Fibroblast of villous mesenchyme (primary cell): ENCODE measurements around the gene STK10. TPM values are rescaled to one million over a fixed set of nuclear protein-coding genes. Genes with fewer than 3 reads are reported as not detected.

ENCODE experiments used
- DNase-seq: peaks from one replicate; pipeline ENCODE4 v3.0.0-alpha.2; 2010; ENCODE audit warnings: low read depth
- H3K4me3 ChIP-seq: 2 replicates; pipeline ENCODE4 v1.5.1; 2011; ENCODE audit warnings: low read depth, mild to moderate bottlenecking, low read length
- CTCF ChIP-seq: IDR thresholded peaks from 2 replicates; pipeline ENCODE4 v1.5.1; 2012; ENCODE audit warnings: low read depth, mild to moderate bottlenecking, low read length; ENCODE audit not compliant: insufficient read depth
- total RNA-seq: library from RNA; depleted of rRNA; stranded (reverse); fragments of >200 nt; gene quantifications from 2 replicates; pipeline ENCODE4 v1.2.3, GENCODE V29; 2012

Gene STK10
- total RNA-seq, 1 donor: 32.4 TPM

DNA sequence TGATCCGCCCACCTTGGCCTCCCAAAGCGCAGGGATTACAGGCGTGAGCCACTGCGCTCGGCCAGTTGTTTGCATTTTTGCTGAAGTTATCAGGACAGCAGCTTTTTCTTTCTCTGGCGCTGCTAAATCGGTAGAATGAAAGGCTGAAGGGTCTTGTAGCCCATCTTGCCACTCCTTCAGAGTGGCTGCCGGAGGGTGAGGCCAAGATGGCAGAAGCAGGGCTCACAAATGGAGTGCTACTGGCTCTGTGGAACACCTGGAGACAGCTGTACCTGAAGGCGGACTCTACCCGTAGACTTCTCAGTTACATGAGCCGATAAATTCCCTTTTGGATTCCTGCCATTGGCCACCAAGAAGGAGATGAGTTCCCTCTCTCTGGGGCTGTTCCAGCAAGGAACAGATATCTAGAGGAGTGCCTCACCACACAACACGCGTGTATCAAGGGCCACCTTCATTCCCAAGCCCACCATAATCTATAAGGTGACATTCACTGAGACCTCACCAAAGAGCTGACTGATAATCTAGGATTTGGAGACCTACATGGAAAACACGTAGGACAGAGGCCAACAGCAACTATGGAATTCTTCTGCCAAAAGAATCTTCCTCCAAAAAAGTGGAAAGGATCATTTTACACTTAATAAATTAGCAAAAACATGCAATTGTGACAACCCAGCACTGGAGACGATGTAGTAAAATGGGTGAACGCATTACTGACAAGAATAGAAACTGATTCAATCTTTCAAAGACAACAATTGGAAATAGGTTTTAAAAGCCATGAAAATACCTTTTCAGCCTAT lies 21.8 kb downstream of the STK10 start:
- no peak for DNase-seq
- no peak for TF ChIP-seq CTCF
- no peak overlapping the region for H3K4me3 ChIP-seq

DNA sequence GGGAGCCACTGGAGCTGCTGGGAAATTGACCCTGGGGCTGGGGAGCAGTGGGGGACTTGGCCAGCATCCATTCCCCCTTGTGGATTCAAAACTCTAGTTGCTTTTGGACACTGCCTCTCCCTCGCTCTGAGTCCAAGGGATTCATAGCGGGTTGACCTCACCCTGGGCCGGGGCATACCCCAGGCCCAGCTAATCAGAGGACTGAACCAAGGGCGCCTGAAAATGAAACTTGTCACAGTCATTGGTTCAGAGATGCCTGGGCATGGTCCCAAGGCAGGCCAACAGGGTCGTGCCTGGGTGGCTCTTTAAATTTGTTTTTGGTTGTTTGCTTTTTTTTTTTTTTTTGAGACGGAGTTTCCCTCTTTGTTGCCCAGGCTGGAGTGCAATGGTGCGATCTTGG lies 22.6 kb downstream of the STK10 start:
- no peak for TF ChIP-seq CTCF
- DNase-seq: no peak
- H3K4me3 ChIP-seq: no peak overlapping the region

- no peak for TF ChIP-seq CTCF
- H3K4me3 ChIP-seq: no peak overlapping the region
- DNase-seq: no peak
Observed at GRCh38 chr5:172164769-172165212, 23.2 kb downstream of the STK10 start.

DNA sequence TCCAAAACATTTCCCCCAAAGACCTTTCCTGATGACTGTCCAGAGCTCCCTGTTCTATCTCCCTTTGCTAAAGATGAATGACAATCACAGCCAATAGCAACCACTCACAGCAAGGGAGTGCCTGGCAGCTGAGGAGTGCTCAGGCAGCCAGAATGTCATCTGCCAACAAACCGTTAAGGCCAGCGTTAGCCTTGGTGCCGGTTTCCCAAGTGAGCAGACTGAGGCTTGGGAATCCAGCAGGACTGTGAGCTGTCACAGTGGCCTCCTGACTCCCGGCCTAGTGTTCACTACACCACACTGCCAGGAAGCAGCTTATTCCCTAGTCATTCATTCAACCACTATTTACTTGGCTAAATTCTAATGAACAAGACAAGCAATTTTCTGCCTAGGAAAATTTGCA lies 24.7 kb downstream of the STK10 start:
- no peak for TF ChIP-seq CTCF
- DNase-seq: no peak
- no peak overlapping the region for H3K4me3 ChIP-seq

- DNase-seq: no peak
- TF ChIP-seq CTCF: no peak
- no peak overlapping the region for H3K4me3 ChIP-seq
Observed at GRCh38 chr5:172162987-172163343, 25.1 kb downstream of the STK10 start.

DNA sequence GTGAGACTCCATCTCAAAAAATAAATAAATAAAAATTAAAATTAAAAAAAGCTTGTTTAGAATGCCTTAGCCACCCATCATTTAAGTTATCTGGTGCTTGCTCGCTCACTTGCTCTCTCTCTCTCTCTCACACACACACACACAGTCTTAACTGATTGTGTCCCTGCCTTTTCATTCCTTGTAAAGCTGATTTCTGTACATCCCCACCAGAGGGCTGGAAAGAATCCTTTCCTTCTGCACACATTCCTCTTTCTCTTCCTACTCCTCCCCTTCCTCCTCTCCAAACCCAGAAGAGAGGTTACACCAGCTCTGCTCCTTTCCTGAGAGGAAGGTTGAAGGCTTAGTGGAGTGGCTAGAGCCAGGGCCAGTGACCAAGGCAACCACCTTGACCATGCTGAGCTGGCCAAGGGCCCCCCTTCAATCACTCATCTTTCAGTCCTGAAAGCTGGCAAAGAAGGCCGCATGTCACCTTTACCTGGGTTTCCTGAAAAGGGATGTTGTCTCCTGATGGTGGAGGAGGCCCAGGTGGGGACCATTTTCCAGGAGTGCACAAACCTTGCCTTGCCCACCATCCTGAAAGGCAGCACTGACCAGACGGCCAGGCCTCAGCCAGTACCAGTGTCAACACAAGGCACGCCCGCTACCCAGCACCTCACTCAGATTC lies 25.6 kb downstream of the STK10 start:
- no peak overlapping the region for H3K4me3 ChIP-seq
- peak; percentile 37 for TF ChIP-seq CTCF
- DNase-seq: no peak
